ENCODE data around the gene SIT1. TPM values are rescaled to one million over a fixed set of nuclear protein-coding genes. Genes with fewer than 3 reads are reported as not detected.

SIT1 gene
- total and polyA plus RNA-seq, 8 donors = 0.27 to 2.4 (median 0.55) TPM

GRCh38 chr9:35687306-35687705 is 36.6 kb upstream of the SIT1 start:
- TF ChIP-seq, protein P1, sequence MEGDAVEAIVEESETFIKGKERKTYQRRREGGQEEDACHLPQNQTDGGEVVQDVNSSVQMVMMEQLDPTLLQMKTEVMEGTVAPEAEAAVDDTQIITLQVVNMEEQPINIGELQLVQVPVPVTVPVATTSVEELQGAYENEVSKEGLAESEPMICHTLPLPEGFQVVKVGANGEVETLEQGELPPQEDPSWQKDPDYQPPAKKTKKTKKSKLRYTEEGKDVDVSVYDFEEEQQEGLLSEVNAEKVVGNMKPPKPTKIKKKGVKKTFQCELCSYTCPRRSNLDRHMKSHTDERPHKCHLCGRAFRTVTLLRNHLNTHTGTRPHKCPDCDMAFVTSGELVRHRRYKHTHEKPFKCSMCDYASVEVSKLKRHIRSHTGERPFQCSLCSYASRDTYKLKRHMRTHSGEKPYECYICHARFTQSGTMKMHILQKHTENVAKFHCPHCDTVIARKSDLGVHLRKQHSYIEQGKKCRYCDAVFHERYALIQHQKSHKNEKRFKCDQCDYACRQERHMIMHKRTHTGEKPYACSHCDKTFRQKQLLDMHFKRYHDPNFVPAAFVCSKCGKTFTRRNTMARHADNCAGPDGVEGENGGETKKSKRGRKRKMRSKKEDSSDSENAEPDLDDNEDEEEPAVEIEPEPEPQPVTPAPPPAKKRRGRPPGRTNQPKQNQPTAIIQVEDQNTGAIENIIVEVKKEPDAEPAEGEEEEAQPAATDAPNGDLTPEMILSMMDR (IDR thresholded peaks at IDR 0.05) = no peak
- ATAC-seq = no peak
- intact Hi-C loops (cut with DNase I) = no loop called here
- H3K27me3 ChIP-seq = peaks cover 0 to 9% of the 10 kb centered on the region in 2 donors
- H3K4me1 ChIP-seq = peaks cover 0 to 21% of the 10 kb centered on the region in 2 donors
- H3K4me3 ChIP-seq = no peak overlapping the region
- H3K27ac ChIP-seq = no peak overlapping the region
- DNase-seq = no peak
- H3K36me3 ChIP-seq = peaks cover 0 to 18% of the 10 kb centered on the region in 2 donors
- no peaks in the 10 kb centered on the region for H3K9me3 ChIP-seq

- H3K4me3 ChIP-seq = no peak overlapping the region
These were observed 35.8 kb upstream of the SIT1 start for GRCh38 chr9:35686222-35687203.

DNA sequence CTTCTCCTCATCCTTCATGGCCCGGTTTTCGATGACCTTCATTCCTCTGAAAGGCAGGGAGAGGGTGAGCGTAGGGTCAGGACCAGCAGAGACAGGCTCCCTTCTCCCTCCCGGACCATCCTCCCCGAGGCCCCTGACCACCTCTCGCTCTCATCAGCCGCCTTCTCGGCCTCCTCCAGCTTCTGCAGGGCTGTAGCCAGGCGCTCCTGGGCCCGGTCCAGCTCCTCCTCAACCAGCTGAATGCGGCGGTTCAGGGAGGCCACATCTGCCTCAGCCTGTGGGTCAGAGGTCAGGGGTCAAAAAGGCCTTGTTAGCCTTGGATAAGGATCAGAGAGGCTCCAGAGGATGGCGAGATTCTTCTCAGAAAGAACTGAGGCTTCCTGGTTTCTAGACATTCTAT is 34.8 kb upstream of the SIT1 start:
- H3K27ac ChIP-seq = no peak overlapping the region
- peaks cover 0 to 18% of the 10 kb centered on the region in 2 donors for H3K36me3 ChIP-seq
- DNase-seq (no peak), ATAC-seq (no peak)
- TF ChIP-seq, protein P1 (IDR thresholded peaks at IDR 0.05) = no peak
- intact Hi-C loops (cut with DNase I) = no loop called here
- peaks cover 0 to 16% of the 10 kb centered on the region in 2 donors for H3K4me1 ChIP-seq
- H3K27me3 ChIP-seq = peaks cover 0 to 9% of the 10 kb centered on the region in 2 donors
- H3K9me3 ChIP-seq = no peaks in the 10 kb centered on the region
- no peak overlapping the region for H3K4me3 ChIP-seq

More at GRCh38 chr9:35686222-35687203, 35.8 kb upstream of the SIT1 start:
- peak; percentile 7 for ATAC-seq
- peaks cover 0 to 9% of the 10 kb centered on the region in 2 donors for H3K27me3 ChIP-seq
- H3K4me1 ChIP-seq = peaks cover 0 to 21% of the 10 kb centered on the region in 2 donors
- no peak for DNase-seq
- no peak overlapping the region for H3K27ac ChIP-seq
- peaks cover 0 to 18% of the 10 kb centered on the region in 2 donors for H3K36me3 ChIP-seq
- no peaks in the 10 kb centered on the region for H3K9me3 ChIP-seq
- intact Hi-C loops (cut with DNase I) = no loop called here
- TF ChIP-seq, protein P1 (IDR thresholded peaks at IDR 0.05) = no peak

GRCh38 chr9:35684921-35685320 is 34.2 kb upstream of the SIT1 start:
- no peak for ATAC-seq
- DNase-seq = no peak
- H3K36me3 ChIP-seq = peaks cover 0 to 18% of the 10 kb centered on the region in 2 donors
- H3K9me3 ChIP-seq = no peaks in the 10 kb centered on the region
- H3K27ac ChIP-seq = no peak overlapping the region
- intact Hi-C loops (cut with DNase I) = no loop called here
- H3K4me3 ChIP-seq = no peak overlapping the region
- peaks cover 0 to 6% of the 10 kb centered on the region in 2 donors for H3K27me3 ChIP-seq
- peaks cover 0 to 11% of the 10 kb centered on the region in 2 donors for H3K4me1 ChIP-seq
- TF ChIP-seq, protein P1 (IDR thresholded peaks at IDR 0.05) = no peak

- Histone ChIP-seq H3K4me1 (peaks cover 0 to 2% of the 10 kb centered on the region in 2 donors), H3K36me3 (peaks cover 0 to 18% of the 10 kb centered on the region in 2 donors), H3K27ac (no peak overlapping the region), H3K27me3 (no peaks in the 10 kb centered on the region), H3K9me3 (no peaks in the 10 kb centered on the region), H3K4me3 (no peak overlapping the region)
- ATAC-seq (peak; percentile 64), DNase-seq (no peak)
- intact Hi-C loops (cut with DNase I) = no loop called here
- TF ChIP-seq, protein P1 (IDR thresholded peaks at IDR 0.05) = no peak
These were observed 32.6 kb upstream of the SIT1 start for GRCh38 chr9:35683323-35683722.
